Activated CD8-positive, alpha-beta memory T cell treated with anti-CD3 and anti-CD28 coated beads for 36 hours (primary cell): ENCODE results near the gene TEX26. TPM values are rescaled to one million over a fixed set of nuclear protein-coding genes. Genes with fewer than 3 reads are reported as not detected.

Source experiments
- CTCF ChIA-PET: fragments of 350-600 bp; sonication (Branson Sonifier 250); formaldehyde crosslinking; loops from one replicate; lab custom pipeline; 2021; ENCODE audit warnings: antibody characterized with exemption; lab: Charles Lee
- POLR2A ChIA-PET: fragments of 350-600 bp; sonication (Branson Sonifier 250); formaldehyde crosslinking; loops from one replicate; lab custom pipeline; 2021; ENCODE audit warnings: antibody characterized with exemption; lab: Charles Lee
- total RNA-seq, 2 experiments: library from RNA; stranded (reverse); gene quantifications; one replicate each; pipeline ENCODE4 v1.2.3, GENCODE V29; 2021

TEX26 gene
- total RNA-seq, 2 experiments from 2014 or later = not detected

GRCh38 chr13:30966101-30966500, 33.6 kb downstream of the TEX26 start:
- POLR2A ChIA-PET = no interaction called here
- CTCF ChIA-PET = no interaction called here

GRCh38 chr13:30968846-30969245, 36.4 kb downstream of the TEX26 start:
- ChIA-PET POLR2A (no interaction called here), CTCF (interaction anchor here (4.4 kb wide), 1 partner anchor 11 kb away, joined by 19 read pairs; no protein-coding TSS in a partner anchor)

- ChIA-PET CTCF (interaction anchor here (4.4 kb wide), 1 partner anchor 8 kb away, joined by 19 read pairs; no protein-coding TSS in a partner anchor), POLR2A (no interaction called here)
Measured at GRCh38 chr13:30971575-30971974, 39.1 kb downstream of the TEX26 start.

- ChIA-PET CTCF (no interaction called here), POLR2A (no interaction called here)
Measured at GRCh38 chr13:30972888-30973377, 40.5 kb downstream of the TEX26 start.

GRCh38 chr13:30974350-30974749, 41.9 kb downstream of the TEX26 start:
- CTCF ChIA-PET = no interaction called here
- POLR2A ChIA-PET = no interaction called here

GRCh38 chr13:30976025-30976424, 43.6 kb downstream of the TEX26 start:
- ChIA-PET POLR2A (no interaction called here), CTCF (no interaction called here)

GRCh38 chr13:30978981-30979956, 46.8 kb downstream of the TEX26 start:
- ChIA-PET POLR2A (no interaction called here), CTCF (interaction anchor here (0.6 to 4.1 kb wide), 6 partner anchors 10 to 162 kb away, joined by 3 to 23 read pairs (median 4); no protein-coding TSS in a partner anchor)

GRCh38 chr13:30982506-30982905, 50.0 kb downstream of the TEX26 start:
- CTCF ChIA-PET = no interaction called here

GRCh38 chr13:30982906-30983305, 50.5 kb downstream of the TEX26 start:
- POLR2A ChIA-PET = no interaction called here
- CTCF ChIA-PET = no interaction called here

More at GRCh38 chr13:30982506-30982905, 50.0 kb downstream of the TEX26 start:
- POLR2A ChIA-PET = no interaction called here

- ChIA-PET POLR2A (no interaction called here), CTCF (no interaction called here)
Measured at GRCh38 chr13:30983431-30983830, 51.0 kb downstream of the TEX26 start.

GRCh38 chr13:30984620-30985019, 52.2 kb downstream of the TEX26 start:
- CTCF ChIA-PET = no interaction called here
- POLR2A ChIA-PET = no interaction called here

- ChIA-PET POLR2A (no interaction called here), CTCF (no interaction called here)
Measured at GRCh38 chr13:30985637-30986205, 53.3 kb downstream of the TEX26 start.

GRCh38 chr13:30991184-30991583, 58.7 kb downstream of the TEX26 start:
- ChIA-PET POLR2A (no interaction called here), CTCF (no interaction called here)

- ChIA-PET CTCF (no interaction called here), POLR2A (no interaction called here)
Measured at GRCh38 chr13:30991922-30992321, 59.5 kb downstream of the TEX26 start.

GRCh38 chr13:30995331-30995730, 62.9 kb downstream of the TEX26 start:
- ChIA-PET POLR2A (no interaction called here), CTCF (interaction anchor here (1.4 kb wide), 1 partner anchor 16 kb away, joined by 3 read pairs; no protein-coding TSS in a partner anchor)

- POLR2A ChIA-PET = no interaction called here
- CTCF ChIA-PET = no interaction called here
Measured at GRCh38 chr13:30997697-30998096, 65.2 kb downstream of the TEX26 start.

GRCh38 chr13:30998136-30999088, 66.0 kb downstream of the TEX26 start:
- POLR2A ChIA-PET = no interaction called here
- CTCF ChIA-PET = no interaction called here

- CTCF ChIA-PET = no interaction called here
- POLR2A ChIA-PET = no interaction called here
Measured at GRCh38 chr13:31000889-31001288, 68.4 kb downstream of the TEX26 start.

- ChIA-PET POLR2A (no interaction called here), CTCF (no interaction called here)
Measured at GRCh38 chr13:31001647-31002046, 69.2 kb downstream of the TEX26 start.
